ENCODE results near the gene RANBP3L.

Gene RANBP3L

DNA sequence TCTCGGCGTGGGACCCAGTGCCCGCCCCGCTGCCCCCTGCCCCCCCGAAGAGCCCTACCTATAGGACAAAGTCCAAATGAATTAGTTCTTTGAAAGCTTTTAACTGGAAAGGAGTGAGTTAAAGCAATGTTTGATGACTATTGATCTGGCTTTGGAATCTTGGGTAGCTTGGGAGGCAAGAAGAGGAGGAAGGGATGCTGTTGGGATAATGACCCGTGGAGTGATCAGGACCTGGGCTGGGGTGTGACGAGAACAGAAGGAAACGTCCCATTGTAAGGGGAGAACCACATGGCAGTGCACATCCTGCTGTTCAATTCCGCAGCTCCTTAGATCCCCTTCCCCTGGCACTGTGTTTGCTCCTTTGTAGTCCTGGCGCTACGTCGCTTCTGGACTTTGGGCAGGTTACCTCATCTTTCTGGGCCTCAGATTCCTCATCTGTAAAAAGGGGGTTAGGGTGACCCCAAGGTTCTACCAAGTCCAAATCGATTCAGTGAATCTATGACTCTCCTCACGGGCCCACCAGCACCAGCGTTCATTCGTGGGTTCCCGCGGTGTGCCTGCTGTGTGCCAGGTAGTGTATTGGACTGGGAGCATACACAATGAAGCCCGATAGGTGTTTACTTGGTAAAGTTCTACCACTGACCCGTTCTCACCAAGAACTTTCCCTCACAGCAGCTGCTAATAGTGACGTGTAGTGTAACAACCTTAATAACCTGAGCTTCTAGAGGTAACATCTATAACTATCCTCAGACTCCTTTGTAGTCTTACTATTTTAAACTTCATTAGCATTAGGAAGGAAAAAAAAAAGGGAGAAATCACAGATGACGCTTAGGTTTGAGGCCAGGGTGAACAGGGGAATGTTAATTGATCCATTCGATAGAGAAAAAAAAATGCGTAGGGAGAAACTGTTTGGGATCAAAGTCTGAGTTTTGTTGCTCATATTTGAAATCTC is 58.9 kb downstream of the RANBP3L start:
- DNase-seq = peak; percentile 3

DNA sequence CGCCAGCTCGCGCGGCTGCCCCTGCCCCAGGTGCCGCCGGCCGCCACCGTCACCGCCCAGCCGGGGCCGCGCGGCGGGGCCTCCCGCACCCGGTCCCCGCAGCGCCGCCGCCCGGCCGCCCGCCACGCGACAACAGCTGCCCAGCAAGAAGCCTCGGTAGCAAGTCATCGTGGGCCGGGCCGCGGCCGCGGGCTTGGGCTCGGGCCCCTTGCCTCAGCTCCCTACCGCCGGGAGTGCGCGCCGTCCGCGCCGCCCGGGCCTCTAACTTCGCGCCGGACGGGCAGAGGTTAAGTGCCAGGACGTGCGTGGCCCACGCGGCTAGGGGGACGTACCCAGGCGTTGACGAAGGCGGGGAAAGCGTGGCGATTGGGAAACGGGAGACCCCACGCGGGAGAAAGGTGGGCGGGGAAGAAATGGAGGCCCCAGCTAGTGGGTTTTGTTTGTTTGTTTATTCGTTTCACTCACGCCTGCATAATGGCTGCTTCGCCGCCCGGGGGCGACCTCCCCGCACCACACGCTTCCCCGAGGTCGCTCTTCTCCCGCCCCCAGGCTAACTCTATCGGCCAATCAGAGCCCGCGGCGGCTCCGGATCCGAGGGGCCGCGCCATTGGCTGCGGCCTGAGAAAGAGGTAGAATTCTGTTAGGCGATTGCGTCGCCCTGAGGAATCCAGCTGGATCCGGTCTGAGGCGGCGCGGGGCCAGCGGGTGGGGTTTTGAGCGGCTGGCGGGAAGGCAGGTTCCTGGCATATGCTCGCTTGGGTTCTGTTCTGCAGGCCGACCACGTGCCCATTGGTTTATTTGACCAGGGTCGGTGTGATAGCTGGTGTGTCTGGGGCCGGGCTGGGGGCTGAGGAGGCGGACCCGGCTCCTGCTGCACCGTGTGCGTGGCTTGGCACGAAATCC is 59.8 kb downstream of the RANBP3L start, which contains the start of gene NADK2:
TSS of gene NADK2 (minus strand) at position 295 of the 903 bp plus-strand sequence. CDS start at position 168, 127 bp downstream.
- peak; percentile 95 for DNase-seq

DNA sequence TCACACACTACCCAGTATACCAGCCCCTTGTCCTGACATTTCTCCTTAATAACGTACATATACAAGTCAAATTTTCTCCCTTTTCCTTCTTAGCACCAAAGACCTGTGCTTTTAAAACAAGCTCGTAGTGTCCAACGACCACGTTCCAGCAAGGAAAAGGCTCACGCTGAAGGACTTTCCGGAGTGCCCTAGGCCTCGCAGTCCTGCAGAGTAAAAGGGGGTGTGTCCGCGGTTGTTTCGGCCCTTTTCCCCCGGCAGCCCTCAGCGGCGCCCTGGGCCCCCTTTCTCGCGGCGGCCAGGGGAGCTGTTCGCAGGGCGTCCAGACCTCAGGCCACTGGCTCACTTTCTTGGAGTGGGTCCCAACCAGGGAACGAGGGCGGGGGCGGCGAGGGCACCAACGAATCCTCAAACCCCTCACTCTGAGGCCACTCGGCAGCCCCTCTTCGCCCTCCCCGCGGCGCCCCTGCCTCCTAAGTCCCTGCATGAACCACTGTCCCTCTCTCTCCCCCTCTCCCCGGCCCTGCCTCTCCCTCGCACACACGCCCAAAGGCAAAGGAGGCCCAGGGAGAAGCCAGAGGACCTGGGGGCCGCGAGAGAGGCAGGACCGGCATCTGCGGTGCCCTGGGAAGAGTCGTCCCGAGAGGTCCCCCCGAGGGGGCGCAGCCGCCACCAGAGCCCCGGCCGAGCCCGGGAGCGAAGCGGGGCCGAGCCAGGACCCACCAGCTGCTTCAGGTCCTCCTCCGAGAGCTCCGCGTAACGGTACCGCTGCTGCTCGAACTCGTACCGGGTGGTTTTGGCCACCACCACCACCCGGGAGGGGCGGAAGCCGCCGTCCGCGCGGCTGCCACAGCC is 60.7 kb downstream of the RANBP3L start:
- peak; percentile 34 for DNase-seq

DNA sequence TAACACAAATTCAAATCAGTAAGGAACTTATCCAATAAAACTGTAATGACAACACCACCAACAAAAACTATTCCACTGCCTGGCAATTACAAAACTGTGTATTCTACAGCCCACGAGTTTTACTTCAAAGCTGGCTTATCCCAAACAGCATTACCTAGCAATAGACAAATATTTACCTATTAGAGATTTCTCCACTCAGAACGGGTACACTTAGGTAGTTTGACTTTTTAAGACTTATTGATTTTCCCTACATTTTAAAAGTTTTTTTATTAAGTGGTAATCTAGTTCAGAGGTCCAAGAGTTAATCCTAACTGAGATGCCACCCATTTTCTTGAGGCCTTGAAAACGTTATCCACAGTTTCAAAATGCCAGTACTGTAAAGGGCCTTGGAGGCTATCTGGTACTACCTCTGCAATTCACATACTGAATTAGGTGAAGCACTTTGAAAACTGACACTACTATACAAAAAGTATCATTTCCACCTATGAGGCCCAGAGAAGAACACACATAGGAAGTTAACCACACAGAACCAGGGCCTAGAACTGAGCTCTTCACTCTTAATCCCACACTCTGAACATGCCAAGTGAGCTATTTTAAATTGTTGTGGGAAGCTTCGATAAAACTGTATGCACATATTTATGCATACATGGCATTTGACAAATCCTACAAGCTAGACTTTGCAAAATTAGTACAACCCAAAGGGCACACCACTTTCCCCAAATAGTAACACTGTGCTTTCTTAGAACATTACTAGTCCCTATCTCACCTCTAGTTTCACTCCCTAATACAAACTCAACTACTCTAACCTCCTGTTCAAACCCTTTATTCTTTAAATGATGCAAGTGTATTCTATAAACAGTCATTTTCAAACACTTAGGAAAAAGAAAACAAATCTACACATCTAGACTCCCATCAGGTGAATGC is 62.1 kb downstream of the RANBP3L start:
- DNase-seq = no peak

DNA sequence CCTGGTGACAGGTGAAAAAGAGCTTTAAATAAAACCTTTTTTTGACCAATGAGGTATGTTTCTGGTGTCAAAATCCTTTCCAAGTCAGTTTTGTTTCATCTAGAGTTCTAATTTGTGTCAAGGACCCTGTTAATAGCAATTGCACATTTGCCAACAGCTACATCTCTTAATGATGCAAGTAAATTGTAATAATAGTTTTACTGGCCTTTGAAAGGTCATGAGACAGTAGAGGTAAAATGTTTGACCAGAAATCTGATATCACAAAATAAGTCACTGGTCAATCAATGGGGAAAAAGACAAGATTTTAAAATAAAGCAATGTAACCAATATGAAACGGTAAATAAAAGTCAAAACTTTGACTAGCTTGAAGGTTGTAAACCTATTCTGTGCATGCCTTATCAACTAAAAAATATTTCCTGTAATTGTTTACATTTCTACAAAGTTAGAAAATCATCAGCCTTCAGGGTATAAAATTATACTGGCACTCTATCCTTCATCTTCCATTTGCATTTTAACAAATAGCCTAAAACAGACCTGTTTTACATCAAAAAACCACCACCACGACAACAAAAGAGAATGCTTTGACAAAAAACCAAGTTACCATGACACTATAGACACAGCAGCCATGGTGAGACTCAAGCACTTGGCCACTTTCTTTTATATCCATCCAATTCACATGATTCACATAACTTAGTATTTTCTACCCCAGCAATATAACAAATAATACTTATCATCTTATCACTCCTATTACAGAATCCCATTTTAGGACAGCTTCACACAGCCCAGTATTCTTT is 63.0 kb downstream of the RANBP3L start:
- DNase-seq = no peak

DNA sequence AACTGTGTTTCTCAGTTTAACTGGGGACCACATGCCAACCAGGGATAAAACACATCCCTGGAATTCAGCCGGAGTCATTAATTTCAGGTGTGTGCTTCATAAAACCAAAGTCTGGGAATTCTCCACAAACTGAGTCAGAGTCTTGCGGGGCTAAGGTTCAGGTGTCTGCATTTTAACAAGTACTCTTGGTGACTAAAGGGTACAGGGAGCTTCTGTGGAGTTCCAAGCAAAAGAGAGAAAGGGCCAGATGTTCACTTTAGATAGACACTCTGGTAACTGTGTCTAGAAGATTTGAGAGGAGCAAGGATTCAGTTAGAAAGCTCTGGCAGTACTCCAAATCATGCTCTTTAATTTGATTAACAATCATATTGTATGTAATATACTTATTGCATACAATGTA is 64.0 kb downstream of the RANBP3L start:
- DNase-seq = no peak

DNA sequence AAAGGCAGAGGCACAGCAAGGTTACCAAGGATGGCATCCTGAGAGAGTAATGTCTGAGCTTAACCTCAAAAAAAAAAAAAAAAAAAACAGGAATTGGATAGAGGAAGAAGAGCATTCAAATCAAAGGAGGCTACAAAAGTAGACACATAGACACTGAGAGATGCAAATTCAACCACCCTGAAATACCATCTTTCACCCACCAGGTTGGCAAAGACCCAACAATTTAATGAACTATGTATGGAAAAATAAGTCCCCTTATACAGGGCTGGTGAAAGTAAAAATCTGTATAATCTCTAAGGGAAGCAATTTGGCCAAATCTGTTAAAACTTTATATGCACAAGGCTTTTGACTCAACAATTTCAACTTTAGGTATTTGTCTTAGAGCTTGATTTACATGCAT is 64.9 kb downstream of the RANBP3L start:
- DNase-seq = no peak

DNA sequence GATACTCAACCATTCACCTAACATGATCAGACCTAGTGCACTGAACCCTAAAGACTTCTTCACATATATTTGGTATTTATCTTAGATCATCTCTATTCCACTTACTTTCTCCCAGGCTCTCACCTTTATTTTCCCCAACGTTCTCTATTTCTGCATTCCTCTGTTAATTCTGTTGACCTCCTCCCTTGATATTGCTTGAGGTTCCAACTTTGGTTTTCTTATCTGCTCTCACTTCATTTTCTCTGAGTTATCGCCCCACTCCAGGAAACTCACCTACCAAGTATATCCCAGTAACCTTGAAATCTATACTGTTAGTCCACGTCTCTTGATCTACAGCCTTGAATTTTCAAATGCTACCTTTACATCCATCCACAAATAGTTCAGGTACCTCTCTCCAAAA is 69.2 kb downstream of the RANBP3L start:
- no peak for DNase-seq

DNA sequence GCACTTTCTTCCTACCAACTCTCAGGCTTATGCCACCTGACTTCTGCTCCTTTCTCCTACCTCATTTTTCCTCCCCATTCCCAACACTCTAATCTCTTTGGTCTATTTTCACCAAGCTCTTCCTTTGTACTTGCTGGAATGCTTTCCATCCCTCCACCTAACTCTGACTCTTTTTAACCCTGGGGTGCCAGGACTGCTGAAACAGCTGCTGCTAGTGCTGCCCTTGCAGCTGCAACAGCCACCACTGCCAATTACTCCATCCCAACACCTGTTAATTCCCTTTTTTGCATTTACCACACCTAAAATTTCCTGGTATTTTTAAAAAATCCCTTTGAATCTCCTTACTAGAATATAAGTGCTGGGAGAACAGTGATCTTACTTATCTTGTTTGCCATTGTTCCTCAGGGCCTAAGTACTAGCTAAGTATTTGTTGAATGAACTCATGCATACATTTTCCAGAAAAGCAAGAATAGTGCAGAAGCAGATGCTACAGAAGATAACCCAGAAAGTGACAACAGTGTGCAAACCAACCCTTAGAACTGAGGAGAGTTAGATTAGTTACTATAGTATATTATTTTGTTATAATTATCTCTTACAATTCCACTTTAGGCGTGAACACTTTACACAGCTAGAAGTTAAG is 71.4 kb downstream of the RANBP3L start:
- DNase-seq = no peak

DNA sequence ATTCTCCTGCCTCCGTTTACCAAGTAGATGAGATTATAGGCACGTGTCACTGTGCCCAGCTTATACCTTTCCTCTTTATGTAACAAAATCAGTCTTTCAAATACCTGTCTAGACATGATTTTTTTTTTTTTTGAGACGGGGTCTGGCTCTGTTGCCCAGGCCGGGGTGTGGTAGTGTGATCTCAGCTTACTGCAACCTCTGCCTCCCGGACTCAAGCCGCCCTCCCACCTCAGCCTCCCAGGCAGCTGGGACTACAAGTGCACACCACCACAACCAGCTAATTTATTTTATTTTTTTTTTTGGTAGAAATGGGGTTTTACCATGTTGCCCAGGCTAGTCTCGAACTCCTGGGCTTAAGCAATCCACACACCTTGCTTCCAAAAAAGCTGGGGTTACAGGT is 73.2 kb downstream of the RANBP3L start:
- no peak for DNase-seq

DNA sequence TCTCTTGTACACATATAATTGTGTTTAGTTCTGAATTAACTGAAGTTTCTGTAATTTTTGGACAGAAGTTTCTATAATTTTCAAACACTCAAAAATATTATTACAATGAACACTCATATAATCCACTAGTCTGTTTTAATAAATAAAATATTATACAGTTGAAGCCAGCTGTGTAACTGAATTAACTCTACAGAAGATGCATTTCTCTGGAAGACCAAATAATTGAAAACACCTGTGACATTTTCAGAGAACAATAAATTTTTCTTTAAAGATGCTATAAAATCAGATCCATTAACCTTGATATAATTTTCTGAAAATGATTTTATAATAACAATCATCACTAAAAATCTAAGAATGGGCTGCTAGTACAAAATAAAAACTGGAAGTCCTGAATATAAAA is 74.7 kb downstream of the RANBP3L start:
- no peak for DNase-seq

DNA sequence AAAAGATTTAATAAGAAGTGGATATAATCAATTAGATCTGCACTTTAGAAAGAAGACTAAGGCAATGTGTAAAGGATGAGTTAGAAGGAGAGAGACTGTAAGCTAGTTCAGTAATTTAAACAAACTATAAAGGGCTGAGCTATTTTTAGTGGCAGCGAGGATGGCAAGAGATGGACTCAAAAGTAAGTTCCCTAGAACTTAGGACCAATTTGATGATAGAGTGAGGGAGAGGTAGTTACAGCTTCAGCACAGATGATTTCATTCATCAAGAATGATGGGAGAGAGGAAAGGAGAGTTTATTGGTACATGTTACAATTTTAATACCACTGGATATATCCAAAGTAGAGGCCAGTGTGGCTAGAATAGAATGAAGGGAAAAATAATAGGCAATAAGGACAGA is 79.1 kb downstream of the RANBP3L start:
- no peak for DNase-seq

DNA sequence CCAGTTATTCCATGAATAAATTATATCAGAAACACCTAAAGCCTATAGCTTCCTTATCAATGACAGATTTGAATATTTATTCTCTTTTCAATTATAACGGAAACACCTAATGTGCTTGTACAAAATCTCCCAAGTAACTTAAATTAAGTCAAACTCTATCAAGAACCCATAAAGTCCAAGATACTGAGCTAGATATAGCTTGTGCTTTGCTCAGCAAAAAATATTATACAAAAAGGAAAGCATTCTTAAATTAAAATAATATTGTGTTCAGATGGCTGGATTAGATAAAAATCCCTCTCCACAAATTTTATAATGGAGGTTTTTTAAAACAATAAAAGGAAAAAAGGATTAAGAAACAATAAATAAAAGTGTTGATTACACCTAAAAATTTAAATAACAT is 83.7 kb downstream of the RANBP3L start:
- DNase-seq = no peak

DNA sequence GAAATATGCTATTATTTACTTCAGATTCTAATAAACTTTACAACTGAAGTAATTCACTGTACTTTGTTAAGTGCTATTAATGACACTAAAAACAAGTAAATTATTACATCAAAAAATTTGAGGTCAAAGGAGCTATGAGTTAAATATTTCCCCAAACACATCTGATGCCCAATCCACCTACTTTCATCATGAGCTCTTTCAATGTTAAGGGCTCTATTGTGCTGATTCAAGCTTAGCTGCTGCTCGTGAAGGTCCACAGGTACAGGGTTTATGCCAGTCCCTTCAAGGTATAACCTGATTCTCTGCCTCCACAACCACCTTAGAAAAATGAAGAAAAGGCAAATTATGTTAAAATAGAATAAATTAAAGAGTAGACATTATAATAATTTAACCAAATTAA is 84.1 kb downstream of the RANBP3L start:
- no peak for DNase-seq

DNA sequence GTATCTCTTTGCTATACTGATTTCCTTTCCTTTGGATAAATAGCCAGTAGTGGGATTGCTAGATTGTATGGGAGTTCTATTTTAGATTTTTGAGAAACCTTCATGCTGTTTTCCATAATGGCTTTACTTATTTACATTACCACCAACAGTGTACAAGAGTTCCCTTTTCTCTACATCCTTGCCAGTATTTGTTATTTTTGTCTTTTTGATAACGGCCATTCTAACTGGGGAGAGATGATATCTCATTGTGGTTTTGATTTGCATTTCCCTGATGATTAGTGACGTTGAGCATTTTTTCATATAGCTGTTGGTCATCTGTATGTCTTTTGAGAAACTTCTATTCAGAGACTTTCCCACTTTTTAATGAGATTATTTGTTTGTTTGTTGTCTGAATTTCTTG is 85.8 kb downstream of the RANBP3L start:
- DNase-seq = no peak

DNA sequence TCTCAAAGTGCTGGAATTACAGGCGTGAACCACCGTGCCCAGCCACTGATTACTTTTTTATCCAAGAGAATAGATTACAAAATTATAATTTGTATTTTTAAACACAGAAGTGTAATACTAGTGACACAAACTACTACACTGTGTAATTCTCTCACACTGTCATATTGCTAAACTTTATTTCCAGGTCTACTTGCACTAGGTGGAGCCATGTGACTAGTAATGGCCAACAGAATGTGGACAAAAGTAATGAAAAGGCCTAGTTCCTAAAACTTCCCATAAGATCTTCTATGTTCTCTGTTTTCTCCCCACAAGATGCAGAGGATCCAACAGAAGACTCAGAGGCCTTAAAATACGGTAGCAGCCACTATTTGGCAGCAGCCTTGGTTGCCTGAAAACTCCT is 87.3 kb downstream of the RANBP3L start:
- no peak for DNase-seq

DNA sequence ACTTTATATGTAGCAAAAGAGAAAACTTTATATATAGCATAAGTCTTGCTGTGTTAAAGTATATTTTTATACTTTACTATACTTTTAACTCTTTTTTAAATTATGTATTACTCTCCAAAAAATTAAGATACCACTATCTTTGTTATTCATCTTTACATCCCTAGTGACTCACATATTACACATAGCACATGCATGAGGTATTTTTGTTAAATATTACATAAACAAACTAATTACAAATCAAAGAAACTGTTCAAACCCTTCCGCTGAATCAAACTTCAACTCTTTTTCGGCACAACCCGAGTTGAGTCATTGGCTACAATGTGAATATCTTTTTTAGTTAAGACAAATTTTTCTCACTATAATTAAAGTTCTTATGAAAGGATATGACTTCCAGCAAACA is 92.0 kb downstream of the RANBP3L start:
- DNase-seq = no peak

DNA sequence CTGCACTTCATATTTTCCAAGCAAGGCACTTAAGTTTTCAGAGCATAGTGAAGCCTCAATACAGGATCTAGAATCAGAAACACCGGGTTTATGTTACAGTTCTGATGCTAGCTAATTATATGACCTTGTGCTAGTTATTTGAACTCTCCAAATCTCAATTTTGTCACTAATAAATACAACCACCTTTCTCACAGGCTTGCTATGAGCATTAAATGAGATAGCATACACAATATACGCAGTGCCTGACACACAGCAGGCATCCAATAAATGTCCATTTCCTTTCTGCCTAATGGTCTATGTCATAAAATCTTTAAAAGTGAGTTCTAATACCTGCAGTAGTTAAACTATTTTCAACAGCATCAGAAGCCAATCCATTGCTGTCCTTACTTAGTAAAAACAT is 92.9 kb downstream of the RANBP3L start:
- DNase-seq = no peak

DNA sequence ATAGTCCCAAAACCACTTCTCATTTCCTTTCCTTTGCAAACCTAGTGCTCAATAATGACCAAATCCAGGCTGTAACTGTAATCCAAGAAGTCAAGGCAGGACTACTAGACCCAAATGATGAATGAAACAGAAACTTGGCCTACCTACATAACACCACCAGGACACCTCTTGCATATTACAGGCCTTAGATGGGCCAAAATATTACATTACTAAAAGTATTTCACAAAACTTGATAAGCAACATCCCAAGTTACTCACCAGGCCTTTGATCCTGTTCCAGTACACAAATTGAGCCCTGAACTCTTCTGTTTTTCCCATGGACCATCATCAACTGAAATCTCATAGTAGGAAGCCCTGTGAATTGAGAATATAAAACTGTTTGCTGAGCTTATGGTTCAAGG is 94.8 kb downstream of the RANBP3L start:
- DNase-seq = no peak

DNA sequence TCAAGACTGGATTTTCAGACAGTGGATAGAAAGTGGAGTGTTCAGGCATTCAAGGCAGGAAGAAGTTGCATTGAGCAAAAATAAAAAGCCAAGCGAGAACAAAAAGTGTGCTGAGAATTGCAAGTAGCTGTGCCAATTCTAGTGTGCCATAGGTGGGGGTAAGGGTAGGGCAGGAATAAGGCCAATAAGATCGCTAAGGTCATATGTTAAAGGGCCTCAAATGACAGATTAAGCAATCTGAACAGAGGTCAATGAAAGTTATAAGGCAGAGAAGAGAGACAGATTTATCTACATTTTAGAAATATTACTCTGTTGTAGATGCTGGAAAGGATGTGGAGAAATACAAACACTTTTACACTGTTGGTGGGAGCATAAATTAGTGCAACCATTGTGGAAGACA is 96.4 kb downstream of the RANBP3L start:
- no peak for DNase-seq
